GM18909 (cell line): ENCODE measurements around the gene GIMAP8.
"Not testable (repeated sequence)": the region's sequence is repeated elsewhere in the genome, so short reads cannot be mapped to it uniquely, and the experiment has no call there.

ENCODE experiments used
- ATAC-seq: cut with Tn5 transposase; IDR thresholded peaks from one replicate; pipeline ENCODE4 v1.9.1; 2021; ENCODE audit warnings: mild to moderate bottlenecking; ENCODE audit not compliant: unreplicated experiment, poor library complexity

The GIMAP8 gene

DNA sequence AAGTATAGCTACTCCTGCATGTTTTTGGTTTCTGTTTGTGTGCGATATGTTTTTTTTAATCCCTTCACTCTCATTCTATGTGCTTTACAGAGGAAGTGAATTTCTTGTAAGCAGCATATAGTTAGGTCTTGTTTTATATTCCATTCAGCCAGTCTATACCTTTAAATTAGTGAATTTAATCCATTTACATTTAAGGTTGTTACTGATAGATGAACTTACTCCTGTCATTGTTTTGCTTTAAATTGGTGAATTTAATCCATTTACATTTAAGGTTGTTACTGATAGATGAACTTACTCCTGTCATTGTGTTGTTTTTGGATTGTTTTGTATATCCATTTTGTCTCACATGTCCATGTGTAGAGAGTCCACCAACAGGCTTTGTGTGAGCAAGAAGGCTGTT lies 11.1 kb downstream of the GIMAP8 start:
- ATAC-seq, result no peak

DNA sequence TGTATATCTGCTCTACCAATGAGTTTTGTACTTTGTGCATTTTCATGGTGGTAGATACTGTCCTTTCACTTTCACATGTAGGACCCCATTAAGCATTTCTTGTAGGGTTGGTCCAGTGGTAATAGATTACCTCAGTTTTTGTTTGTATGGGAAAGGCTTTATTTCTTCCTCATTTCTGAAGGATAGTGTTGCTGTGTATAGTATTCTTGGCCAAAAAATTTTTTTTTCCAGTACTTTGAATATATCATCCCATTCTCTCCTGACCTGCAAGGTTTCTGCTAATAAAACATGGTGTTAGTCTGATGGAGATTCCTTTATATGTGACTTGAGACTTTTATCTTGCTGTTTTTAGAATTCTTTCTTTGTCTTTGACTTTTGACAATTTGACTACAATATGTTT lies 12.0 kb downstream of the GIMAP8 start:
- ATAC-seq, result no peak

DNA sequence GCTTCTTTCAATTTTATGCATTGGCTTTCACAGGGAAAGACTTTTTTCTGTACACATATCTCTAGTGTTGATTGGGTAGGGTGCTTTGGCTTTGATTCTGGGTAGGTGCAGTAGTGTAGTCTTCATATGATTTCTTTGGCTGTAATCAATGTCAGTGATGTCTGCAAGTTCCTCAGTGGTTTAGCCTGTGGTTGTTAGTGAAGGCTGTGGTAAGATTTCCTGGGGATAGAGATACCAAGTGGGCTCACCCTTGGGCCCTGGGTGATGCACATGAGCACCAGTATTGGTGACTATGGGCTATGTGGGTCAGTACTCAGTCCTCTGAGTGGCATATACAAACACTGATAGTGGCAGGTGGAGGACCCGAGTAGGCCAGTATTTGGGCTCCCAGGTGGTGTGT lies 13.0 kb downstream of the GIMAP8 start:
- no peak for ATAC-seq

DNA sequence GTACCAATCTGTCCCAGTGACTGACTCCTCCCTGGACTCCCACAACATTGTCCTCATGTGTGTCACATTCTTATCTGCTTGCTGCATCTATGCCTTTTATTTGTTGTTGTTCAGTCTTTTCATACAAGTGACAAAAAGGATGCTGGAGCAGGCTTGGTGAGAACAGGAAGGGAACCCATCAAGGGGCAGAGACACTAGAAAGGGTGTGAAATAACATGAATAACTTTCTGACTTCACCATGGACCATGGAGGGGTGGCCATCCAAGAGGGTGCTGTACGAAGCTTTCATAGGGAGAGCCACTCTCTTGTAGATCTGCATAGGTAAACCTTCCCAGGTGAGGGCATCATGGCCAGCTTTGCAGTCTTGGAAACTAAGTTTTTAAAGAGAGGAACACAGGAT lies 14.5 kb downstream of the GIMAP8 start:
- ATAC-seq, result no peak

DNA sequence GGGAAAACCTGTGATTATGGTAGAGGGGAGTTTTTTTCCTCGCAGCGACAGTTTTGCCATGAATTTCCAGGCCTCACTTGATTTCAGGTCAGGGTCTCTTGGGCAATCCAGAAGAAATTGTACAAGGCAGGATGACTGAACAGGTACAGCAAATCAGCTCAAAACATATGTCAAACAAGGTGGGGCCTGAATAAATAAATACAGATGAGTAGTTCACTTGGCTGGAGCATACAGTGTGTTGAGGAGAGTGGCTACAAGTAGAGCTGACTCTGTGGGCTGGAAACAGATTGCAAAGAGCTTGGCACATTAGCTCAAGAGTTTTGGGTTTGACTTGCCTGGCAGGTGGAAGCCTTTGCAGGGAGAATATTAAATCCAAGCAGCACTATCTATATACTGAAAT lies 15.0 kb downstream of the GIMAP8 start:
- ATAC-seq, result no peak

DNA sequence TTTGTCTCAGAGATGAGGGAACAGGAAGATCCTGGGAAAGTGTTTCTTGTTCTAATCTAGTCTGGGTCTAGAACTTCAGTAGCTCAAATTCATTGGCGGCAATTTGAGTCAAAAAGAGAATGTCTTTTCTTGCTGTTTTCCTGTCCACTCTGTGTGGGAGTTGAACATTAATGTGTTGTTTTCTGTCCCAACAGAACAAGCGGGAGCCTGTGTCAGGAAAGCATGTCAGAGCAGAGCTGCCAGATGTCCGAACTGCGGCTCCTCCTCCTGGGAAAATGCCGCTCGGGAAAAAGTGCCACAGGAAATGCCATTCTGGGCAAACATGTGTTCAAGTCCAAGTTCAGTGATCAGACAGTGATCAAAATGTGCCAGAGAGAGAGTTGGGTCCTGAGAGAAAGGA lies 16.0 kb downstream of the GIMAP8 start:
- no peak for ATAC-seq

DNA sequence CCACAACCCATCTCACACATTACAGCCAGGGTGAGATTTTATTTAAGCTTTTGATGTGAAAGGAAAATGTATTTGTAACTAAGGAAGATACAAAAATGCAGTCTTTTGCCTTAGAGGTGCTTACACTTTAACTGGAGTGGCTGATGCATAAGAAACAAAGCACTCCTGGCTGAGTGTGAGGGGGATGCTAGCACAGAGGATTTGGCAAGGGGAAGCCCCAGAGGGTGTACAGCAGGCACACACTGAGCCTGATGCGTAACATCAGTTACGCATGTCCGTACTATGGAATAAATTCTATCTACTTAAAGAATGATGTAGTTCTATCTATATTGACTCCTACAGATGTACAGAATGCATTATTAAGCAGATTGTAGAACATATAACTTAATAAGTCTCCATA lies 17.8 kb downstream of the GIMAP8 start:
- no peak for ATAC-seq

DNA sequence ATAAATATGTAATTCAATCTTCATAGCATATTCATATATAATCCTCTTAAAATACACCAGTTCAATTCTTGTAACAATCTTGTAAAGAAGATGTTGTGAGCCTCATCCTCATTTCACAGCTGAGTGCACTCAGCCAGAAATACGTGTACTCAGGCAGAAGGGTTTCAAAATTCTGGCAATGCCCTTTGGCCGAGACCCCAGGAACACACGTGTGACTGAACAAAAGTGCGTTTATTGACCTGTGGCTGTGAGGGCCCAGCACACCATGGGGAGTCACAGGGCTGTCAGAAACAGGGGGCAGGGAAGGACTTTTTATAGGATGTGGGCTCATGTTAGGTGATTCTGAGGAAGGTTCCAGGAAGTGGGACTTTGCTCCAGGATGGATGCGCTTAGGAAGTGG lies 21.5 kb downstream of the GIMAP8 start:
- no peak for ATAC-seq

DNA sequence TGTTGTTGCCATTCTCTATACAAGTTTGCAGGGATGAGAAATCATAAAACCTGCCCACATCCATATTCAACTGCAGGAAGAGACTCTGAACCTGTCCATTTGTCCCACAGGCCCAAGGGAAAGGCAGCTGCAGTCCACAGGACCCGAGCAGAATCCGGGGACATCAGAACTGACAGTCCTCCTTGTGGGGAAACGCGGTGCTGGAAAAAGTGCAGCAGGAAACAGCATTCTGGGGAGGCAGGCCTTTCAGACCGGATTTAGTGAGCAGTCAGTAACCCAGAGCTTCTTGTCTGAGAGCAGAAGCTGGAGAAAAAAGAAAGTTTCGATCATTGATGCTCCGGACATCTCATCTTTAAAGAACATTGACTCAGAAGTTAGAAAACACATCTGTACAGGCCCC lies 23.5 kb downstream of the GIMAP8 start:
- ATAC-seq, result no peak

DNA sequence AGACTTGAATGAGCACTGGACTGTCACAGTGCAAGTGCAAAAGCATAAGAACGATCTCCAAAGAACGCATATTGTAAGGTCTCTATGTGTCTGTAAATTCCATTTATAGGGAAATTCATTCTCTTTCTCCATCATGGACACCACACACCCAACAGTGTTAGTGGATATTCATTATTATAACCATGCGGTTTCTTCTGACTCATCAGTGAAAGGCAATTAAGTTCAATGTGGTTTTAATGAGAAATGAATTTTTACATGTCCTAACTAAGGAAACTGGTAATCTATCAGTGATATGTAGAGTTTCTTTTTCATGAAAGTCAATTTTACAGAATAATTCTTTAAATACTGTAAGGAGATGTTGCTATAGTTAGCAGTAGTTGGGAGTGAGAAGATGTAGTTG lies 25.9 kb downstream of the GIMAP8 start:
- no peak for ATAC-seq

DNA sequence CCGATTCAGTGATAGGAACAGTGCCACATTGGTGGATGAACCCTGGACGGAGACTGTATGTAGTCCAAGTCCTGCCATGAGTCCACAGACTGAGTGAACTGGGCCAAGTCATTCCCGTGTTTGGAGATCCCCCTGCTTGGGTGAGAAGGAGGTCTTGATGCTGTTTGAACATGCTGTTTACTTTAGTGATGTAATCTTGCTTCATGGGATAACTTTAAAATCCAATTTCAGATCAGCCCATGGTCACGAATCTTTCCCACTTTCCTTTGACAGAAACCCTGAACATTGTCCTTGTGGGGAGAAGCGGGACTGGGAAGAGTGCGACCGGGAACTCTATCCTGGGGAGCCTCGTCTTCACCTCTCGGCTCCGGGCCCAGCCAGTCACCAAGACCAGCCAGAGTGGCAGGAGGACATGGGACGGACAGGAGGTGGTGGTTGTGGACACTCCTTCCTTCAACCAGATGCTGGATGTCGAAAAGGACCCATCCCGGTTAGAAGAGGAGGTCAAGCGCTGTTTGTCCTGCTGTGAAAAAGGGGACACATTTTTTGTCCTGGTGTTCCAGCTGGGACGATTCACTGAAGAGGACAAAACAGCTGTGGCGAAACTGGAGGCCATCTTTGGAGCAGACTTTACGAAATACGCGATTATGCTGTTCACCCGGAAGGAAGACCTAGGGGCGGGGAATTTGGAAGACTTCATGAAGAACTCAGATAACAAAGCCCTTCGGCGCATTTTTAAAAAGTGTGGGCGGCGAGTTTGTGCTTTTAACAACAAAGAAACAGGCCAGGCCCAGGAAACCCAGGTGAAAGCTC lies 26.6 kb downstream of the GIMAP8 start:
- ATAC-seq, result no peak

DNA sequence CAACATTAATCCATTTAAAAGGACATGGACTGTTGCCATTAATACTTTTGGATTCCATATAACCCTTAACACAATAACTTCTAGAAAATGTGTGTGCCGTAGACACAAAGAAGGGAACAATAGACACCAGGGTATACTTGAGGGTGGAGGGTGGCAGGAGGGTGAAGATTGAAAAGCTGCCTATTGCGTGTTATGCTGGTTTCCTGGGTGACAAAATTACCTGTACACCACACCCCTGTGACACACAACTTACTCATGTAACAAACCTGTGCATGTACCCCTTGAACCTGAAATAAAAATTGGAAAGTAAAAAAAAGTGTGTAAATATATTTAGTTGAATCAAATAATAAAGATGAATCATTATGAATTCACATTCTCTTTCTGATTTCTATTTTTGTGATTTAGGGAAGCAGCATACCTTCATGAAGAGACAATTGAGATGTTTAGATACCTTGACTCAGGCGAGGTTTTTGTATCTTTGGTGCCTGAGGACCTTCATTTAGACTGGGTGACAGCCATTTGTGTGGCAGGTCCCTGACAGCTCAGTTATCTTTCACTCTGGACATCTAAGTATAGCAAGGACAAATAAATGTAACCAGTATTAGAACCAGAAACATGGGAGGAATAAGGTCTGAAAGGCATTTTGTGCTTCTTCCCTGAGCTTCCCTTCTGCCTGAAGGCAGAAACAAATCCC lies 28.7 kb downstream of the GIMAP8 start:
- ATAC-seq, result no peak

DNA sequence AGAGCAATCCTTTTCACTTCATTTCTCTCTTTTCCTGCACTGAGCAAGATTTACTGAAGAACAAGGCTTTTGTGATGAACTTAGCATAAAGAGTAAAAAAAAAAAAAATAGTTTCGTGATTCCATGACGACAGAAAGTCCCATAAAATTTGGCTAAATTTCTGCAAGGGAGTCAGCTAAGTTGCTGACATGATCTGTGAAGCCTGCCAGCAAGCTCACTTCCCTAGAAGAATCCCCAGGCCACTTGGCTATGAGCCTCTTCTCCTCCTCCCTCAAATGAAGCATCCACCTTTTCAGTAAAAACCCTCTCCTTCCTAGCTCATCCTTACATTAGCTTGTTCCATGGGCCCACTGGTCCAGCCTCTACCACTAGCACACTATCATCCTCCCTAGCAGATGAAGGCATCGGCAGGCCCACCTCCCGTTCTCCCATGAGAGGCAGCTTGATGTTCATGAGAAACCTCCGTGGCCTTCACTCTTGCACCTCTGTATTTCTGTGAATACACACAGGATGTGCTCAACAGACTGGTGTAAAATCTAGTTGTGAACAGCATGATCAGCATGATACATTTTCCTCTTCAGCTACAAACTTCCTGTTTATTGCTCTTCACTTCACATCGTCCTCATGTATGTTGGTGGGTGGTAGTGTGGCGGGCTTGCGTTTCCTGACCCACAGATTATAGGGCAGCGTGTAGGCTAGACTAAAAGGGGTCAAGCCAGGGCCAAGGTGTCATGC lies 30.9 kb downstream of the GIMAP8 start:
- no peak for ATAC-seq

DNA sequence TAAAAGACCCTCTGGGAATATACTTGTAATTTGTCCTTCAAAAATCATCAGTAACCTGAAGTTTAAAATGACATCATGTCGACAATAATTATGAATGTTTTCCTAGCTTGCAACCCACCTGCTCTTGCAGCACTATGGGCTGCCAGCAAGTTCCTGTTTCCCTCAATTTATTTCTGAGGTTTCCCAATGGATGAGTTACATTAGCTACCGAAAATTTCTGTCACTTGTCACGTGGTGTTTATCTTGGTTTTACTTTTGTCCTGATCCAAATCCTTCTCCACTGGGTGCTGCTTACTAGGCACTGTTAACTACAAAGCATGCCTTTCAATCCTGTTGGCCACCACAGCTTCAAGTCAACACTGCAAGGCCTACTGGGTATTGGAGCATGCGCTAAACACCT lies 31.5 kb downstream of the GIMAP8 start:
- no peak for ATAC-seq

DNA sequence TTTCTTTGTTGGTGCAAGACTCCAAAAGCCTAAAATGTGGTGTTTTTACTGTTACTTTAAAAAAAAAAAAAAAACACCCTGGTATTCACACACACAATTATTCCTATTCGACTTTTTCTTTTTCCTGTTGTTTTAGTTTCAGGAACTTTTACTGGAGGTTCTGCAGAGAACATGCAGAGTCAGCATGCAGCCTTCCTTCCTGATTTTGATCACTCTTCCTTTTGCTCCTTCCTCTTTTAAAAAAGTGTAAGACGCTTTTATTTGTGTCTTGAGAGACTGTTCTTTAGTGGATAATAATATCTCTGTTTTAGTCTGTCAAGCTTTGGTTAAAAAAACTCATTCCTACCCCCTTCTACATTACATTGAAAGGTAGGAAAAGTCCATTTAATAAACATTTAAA lies 33.1 kb downstream of the GIMAP8 start:
- ATAC-seq, result not testable (repeated sequence)

DNA sequence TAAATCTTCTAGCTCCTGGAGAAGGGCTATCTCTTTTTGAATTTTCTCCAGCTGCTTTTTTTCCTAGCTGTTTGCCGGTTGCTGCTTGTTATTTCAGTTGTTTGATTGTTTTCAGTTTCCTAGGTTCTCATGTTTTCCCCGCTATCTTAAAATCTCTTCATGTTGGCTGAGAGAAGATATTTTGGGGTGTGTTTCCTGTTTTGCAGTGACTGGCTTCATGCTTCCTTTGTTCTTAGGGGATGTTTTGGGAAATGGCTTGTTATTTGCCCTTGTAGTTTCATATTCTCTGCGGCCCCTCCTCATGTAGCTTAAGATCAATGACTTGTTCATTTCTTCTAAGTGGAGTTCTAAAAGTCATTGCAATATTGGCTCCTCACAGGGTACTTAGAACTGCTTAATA lies 33.6 kb downstream of the GIMAP8 start:
- not testable (repeated sequence) for ATAC-seq

DNA sequence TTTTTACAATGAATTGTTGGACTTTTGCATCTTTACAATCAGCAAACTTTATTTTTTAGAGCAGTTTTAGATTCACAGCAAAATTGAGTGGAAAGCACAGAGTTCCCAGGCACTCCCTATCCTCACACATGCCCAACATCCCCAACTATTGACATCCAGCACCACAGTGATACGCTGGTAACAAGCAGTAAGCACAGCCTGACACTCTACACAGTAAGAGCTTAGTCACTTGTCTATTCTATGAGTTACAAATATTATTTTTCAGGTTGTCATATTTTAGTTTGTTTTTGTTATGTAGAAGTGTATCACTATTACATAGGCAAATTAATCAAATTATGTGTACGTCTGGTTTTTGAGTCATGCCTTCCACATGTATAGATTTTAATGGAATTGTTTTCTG lies 37.2 kb downstream of the GIMAP8 start:
- ATAC-seq, result no peak

DNA sequence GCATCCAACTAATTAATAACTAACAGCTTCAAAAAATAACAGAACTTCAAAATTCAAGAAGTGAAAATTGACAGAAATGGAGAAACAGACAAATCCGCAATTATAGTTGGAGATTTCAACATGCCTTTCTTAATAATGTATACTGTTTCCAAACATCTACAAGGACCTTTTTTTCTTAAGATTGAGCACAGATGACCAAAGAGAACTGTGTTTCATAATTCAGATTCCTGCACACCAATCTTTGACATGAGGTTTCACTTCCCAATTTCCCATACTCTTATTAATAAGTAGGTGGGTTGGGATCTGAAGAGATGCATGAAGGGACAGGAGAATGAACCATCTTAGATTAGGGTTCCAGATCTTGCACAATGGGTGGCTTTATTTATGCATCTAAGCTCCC lies 39.4 kb downstream of the GIMAP8 start:
- ATAC-seq, result no peak

DNA sequence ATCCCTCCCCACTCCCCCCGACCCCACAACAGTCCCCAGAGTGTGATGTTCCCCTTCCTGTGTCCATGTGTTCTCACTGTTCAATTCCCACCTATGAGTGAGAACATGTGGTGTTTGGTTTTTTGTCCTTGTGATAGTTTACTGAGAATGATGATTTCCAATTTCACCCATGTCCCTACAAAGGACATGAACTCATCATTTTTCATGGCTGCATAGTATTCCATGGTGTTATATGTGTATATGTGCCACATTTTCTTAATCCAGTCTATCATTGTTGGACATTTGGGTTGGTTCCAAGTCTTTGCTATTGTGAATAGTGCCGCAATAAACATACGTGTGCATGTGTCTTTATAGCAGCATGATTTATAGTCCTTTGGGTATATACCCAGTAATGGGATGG lies 43.0 kb downstream of the GIMAP8 start:
- not testable (repeated sequence) for ATAC-seq

DNA sequence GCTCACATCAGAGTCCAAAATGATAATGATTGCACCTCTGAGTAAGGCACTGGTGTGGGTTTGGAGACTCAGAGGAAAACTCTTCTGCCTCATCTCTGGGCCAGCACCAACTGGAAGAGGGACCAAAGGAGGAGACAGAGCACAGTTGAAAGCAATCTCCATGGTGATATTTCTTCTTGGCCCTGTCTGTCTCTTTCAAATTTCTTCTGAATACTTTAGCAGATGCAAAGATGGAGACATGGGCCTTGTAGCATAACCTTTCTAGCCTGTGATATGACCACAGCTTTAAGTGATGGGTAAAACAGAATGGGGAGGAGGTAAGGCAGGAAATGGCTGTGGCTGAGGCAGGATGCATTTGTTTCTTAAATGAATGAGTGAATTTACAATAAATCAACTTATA lies 52.1 kb downstream of the GIMAP8 start:
- no peak for ATAC-seq

DNA sequence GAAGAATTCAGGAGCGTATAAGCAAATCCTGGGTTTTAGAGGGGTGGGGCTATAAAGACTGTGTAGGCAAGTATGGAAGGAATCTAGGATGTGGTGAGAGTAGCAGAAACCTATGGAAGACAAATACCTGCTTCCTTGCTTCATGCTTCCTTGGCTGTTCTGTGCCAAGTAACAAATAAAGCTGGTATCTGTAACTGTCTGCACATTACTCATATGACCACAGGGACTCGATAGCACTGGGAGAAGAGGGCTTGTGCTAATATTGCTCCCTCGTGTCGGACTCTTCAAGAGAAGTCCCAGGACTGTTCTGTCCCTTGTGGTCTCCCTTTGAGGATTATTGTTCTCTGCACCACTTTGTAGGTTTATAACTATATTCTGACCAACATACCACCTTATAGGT lies 52.7 kb downstream of the GIMAP8 start:
- ATAC-seq, result no peak
